HG03103 (cell line): ENCODE results near the gene THNSL1.
"Not testable (repeated sequence)": the region's sequence is repeated elsewhere in the genome, so short reads cannot be mapped to it uniquely, and the experiment has no call there.

Source experiments
- ATAC-seq: cut with Tn5 transposase; IDR thresholded peaks from one replicate; pipeline ENCODE4 v1.9.1; 2021; ENCODE audit warnings: low read depth; ENCODE audit not compliant: unreplicated experiment

THNSL1 gene

GRCh38 chr10:25016376-25017153 lies at the start of gene THNSL1:
Gene THNSL1, plus strand, starts transcription at chr10:25016612. Its CDS starts 6,612 bp downstream, at chr10:25023224.
- ATAC-seq: peak; percentile 96

- no peak for ATAC-seq
Observed at GRCh38 chr10:24966962-24967481, 49.4 kb upstream of the THNSL1 start.

- no peak for ATAC-seq
Observed at GRCh38 chr10:24968349-24968748, 48.1 kb upstream of the THNSL1 start.

- not testable (repeated sequence) for ATAC-seq
Observed at GRCh38 chr10:24968951-24969350, 47.5 kb upstream of the THNSL1 start.

GRCh38 chr10:24969841-24970281 lies 46.6 kb upstream of the THNSL1 start:
- ATAC-seq: no peak

- no peak for ATAC-seq
Observed at GRCh38 chr10:24971374-24971773, 45.0 kb upstream of the THNSL1 start.

GRCh38 chr10:24973163-24973562 lies 43.2 kb upstream of the THNSL1 start:
- ATAC-seq: no peak

GRCh38 chr10:24974976-24975375 lies 41.4 kb upstream of the THNSL1 start:
- ATAC-seq: no peak

GRCh38 chr10:24979685-24980084 lies 36.7 kb upstream of the THNSL1 start:
- ATAC-seq: no peak

GRCh38 chr10:24981161-24981710 lies 35.2 kb upstream of the THNSL1 start:
- ATAC-seq: no peak

GRCh38 chr10:24982319-24983112 lies 33.9 kb upstream of the THNSL1 start:
- peak; percentile 51 for ATAC-seq

- no peak for ATAC-seq
Observed at GRCh38 chr10:24983130-24983529, 33.3 kb upstream of the THNSL1 start.

- ATAC-seq: no peak
Observed at GRCh38 chr10:24983946-24984345, 32.5 kb upstream of the THNSL1 start.

- no peak for ATAC-seq
Observed at GRCh38 chr10:24984906-24985305, 31.5 kb upstream of the THNSL1 start.

- no peak for ATAC-seq
Observed at GRCh38 chr10:24988831-24989640, 27.4 kb upstream of the THNSL1 start.

- no peak for ATAC-seq
Observed at GRCh38 chr10:24989867-24990266, 26.5 kb upstream of the THNSL1 start.

- ATAC-seq: no peak
Observed at GRCh38 chr10:24991298-24991697, 25.1 kb upstream of the THNSL1 start.

GRCh38 chr10:24992512-24993133 lies 23.8 kb upstream of the THNSL1 start:
- ATAC-seq: no peak

GRCh38 chr10:24993237-24993958 lies 23.0 kb upstream of the THNSL1 start:
- ATAC-seq: no peak
